Body of pancreas (tissue), 4 donors: ENCODE data around the gene DCDC2C. TPM values are rescaled to one million over a fixed set of nuclear protein-coding genes. Genes with fewer than 3 reads are reported as not detected.

Experiments used
- ATAC-seq: fragments of 150-250 bp; one replicate; pipeline ENCODE4 v1.9.1; 2016
- DNase-seq, 4 donors: peaks; one replicate each; pipeline ENCODE4 v3.0.0-alpha.2; 2019
- H3K27ac ChIP-seq, 4 donors: fragments of 200-600 bp; sonication (generic); 1 replicate in 3 of 4; 2 replicates in 1 of 4; pipeline versions ENCODE4 v1.5.1 to v1.6.1; 2016 to 2019; ENCODE audit warnings: mild to moderate bottlenecking in 1 of 4, mixed read lengths in 1 of 4, moderate library complexity in 1 of 4
- H3K27me3 ChIP-seq, 2 donors: fragments of 200-600 bp; sonication (generic); one replicate each; pipeline ENCODE4 v1.6.0; 2016; ENCODE audit warnings: mild to moderate bottlenecking in 1 of 2
- H3K36me3 ChIP-seq, 2 donors: fragments of 200-600 bp; sonication (generic); replicated peaks in 1 of 2; 2 replicates each; pipeline ENCODE4 v1.5.1; 2016; ENCODE audit warnings: low read depth in 2 of 2; ENCODE audit not compliant: insufficient read depth in 1 of 2
- H3K4me1 ChIP-seq: fragments of 200-600 bp; sonication (generic); one replicate; pipeline ENCODE4 v1.6.0; 2016
- H3K4me3 ChIP-seq, 2 donors: fragments of 200-600 bp; sonication (generic); 1 replicate in 1 of 2; 2 replicates in 1 of 2; pipeline ENCODE4 v1.5.1; 2016 to 2019
- H3K9me3 ChIP-seq, 3 donors: fragments of 200-600 bp; sonication (generic); 1 replicate in 2 of 3; 2 replicates in 1 of 3; pipeline ENCODE4 v1.5.1; 2016
- CTCF ChIP-seq, 7 experiments: fragments of 450-650 bp in 4 of 7; fragments of 200-600 bp in 3 of 7; sonication (generic) in 3 of 7; IDR thresholded peaks; one replicate each; pipeline ENCODE4 v1.5.1; 2016 to 2019; ENCODE audit warnings: antibody characterized with exemption in 7 of 7
- POLR2A ChIP-seq, 3 donors: fragments of 450-650 bp; IDR thresholded peaks; one replicate each; pipeline ENCODE4 v1.6.1; 2016; ENCODE audit warnings: antibody characterized with exemption in 3 of 3, mild to moderate bottlenecking in 2 of 3
- WGBS, 2 donors: methylation state at CpG; one replicate each; pipeline ENCODE4 v1.1.5; 2017; 5-methylcytosine and 5-hydroxymethylcytosine counted together
- intact Hi-C: fragments of 100-400 bp; cut with DNase I; formaldehyde crosslinking; loops from one replicate; pipeline ENCODE4 v1.15.1; 2023
- total RNA-seq, 2 donors: library from RNA; depleted of rRNA; stranded (reverse); fragments of >200 nt; gene quantifications; one replicate each; pipeline ENCODE4 v1.1.0, GENCODE V29; 2016

The DCDC2C gene
- total RNA-seq, 2 donors from 2014 or later: not detected

GRCh38 chr2:3670941-3671340 is 32.4 kb upstream of the DCDC2C start:
- DNase-seq (no peak), ATAC-seq (no peak)
- intact Hi-C loops: no loop called here
- WGBS, 2 donors: 71 to 80% methylated on average over 11 of the region's 11 CpGs
- Histone ChIP-seq H3K36me3 (no peaks in the 10 kb centered on the region), H3K4me1 (no peaks in the 10 kb centered on the region), H3K9me3 (no peaks in the 10 kb centered on the region), H3K4me3 (no peak overlapping the region), H3K27me3 (no peaks in the 10 kb centered on the region), H3K27ac (no peak overlapping the region)
- TF ChIP-seq POLR2A (IDR thresholded peaks at IDR 0.05) (no peak), CTCF (IDR thresholded peaks at IDR 0.05) (no peak)

DNA sequence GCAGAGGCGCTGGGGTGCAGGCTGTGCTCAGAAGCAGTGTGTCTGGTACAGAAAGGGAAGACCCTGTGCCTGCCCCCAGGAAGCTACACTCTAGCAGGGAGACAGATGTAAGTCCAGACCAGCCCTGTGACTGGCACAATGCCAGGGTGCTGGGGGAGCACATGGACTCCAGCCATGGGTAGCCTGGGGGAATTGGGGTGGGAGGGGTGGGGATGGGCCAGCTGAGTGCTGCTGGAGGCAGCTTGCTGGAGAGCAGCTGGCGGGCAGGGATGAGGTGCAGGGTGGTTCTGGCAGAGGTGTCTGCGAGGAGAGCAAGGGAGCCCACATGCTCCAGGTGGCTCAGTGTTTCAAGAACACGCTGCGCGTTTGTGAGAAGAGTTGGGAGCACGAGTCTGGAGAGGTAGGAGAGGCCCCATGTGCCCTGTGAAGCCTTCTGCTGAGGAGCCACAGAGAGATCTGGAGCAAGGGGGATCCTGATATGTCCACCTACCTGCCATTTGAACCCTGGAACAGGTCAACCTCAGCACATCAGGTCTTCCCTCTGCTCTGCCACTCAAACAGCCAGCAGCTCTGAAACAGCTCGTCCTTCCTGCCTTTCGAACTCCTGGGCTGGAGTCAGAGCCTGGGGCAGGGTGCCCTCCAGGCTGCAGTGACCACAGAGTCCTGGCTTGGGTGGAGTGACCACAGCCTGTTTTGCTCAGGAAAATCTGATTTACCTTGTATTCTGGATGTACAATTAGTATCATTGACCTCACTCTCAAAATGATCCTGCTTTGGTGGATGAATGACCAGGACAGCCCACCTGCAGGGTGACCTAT is 30.3 kb upstream of the DCDC2C start:
- ATAC-seq (no peak), DNase-seq (no peak)
- TF ChIP-seq CTCF (IDR thresholded peaks at IDR 0.05) (no peak), POLR2A (IDR thresholded peaks at IDR 0.05) (no peak)
- no peaks in the 10 kb centered on the region for H3K9me3 ChIP-seq
- no peaks in the 10 kb centered on the region for H3K36me3 ChIP-seq
- WGBS, 2 donors: 70 to 82% methylated on average over 7 to 9 of the region's 9 CpGs
- H3K4me3 ChIP-seq: no peak overlapping the region
- intact Hi-C loops: no loop called here
- H3K27me3 ChIP-seq: no peaks in the 10 kb centered on the region
- no peak overlapping the region for H3K27ac ChIP-seq
- H3K4me1 ChIP-seq: no peaks in the 10 kb centered on the region

DNA sequence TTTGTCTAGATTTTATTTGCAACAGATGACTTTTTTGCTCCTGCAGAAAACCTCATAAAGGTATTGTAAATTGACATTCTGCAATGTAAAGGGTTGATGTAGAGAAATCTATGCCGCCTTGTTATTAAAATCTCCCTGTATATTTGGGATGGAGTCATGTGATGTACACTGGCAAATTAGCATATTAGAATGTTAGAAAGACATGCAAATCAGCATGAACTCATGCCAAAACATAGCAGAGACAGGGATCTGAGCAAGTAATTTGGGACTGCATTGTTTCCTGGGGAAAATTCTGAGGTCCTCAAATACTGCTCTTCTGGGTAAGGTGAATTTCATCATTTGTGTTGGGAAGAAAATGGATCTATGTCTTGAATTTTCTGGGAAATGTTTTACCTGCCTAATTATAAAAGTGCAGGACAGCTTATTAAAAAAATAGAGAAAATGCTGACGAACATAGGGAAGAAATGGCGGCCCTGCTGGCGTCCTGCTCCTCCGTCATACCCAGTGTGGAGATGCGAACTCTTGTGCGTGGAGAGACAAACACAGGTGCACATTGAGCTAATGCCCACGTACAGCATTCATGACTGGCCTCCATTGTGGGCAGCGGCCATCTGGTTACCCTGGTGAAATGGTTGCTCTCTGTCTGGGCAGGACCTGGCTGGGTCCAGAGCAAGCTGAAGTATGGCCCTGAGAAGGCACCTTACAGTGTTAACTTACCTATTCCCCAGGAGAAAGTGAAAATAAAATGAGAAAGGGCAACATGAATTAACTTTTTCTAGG is 29.1 kb upstream of the DCDC2C start:
- Histone ChIP-seq H3K36me3 (no peaks in the 10 kb centered on the region), H3K27ac (no peak overlapping the region), H3K4me1 (no peaks in the 10 kb centered on the region), H3K9me3 (no peaks in the 10 kb centered on the region), H3K4me3 (no peak overlapping the region), H3K27me3 (no peaks in the 10 kb centered on the region)
- intact Hi-C loops: no loop called here
- no peak for ATAC-seq
- 68 to 80% methylated on average over 9 of the region's 9 CpGs for WGBS, 2 donors
- TF ChIP-seq POLR2A (IDR thresholded peaks at IDR 0.05) (no peak), CTCF (IDR thresholded peaks at IDR 0.05) (no peak)
- no peak for DNase-seq

GRCh38 chr2:3675687-3676086 is 27.7 kb upstream of the DCDC2C start:
- Histone ChIP-seq H3K27me3 (no peaks in the 10 kb centered on the region), H3K4me3 (no peak overlapping the region), H3K27ac (no peak overlapping the region), H3K4me1 (no peaks in the 10 kb centered on the region), H3K36me3 (no peaks in the 10 kb centered on the region), H3K9me3 (no peaks in the 10 kb centered on the region)
- TF ChIP-seq POLR2A (IDR thresholded peaks at IDR 0.05): no peak
- ATAC-seq (no peak), DNase-seq (no peak)
- 80 to 86% methylated on average over 4 of the region's 4 CpGs for WGBS, 2 donors
- intact Hi-C loops: no loop called here

- Histone ChIP-seq H3K27ac (no peak overlapping the region), H3K36me3 (no peaks in the 10 kb centered on the region), H3K4me3 (no peak overlapping the region), H3K4me1 (no peaks in the 10 kb centered on the region), H3K9me3 (no peaks in the 10 kb centered on the region), H3K27me3 (no peaks in the 10 kb centered on the region)
- 70 to 73% methylated on average over 6 to 9 of the region's 9 CpGs for WGBS, 2 donors
- ATAC-seq (no peak), DNase-seq (no peak)
- intact Hi-C loops: no loop called here
- TF ChIP-seq CTCF (IDR thresholded peaks at IDR 0.05) (no peak), POLR2A (IDR thresholded peaks at IDR 0.05) (no peak)
These were observed 25.9 kb upstream of the DCDC2C start for GRCh38 chr2:3677436-3677835.
